HL-60/S4 treated with retinoic acid at 250 ng/mL for 4 days and 3 days (cell line): ENCODE data around the gene OSBPL9.
"Not testable (repeated sequence)": the region's sequence is repeated elsewhere in the genome, so short reads cannot be mapped to it uniquely, and the experiment has no call there.

ENCODE experiments used
- in situ Hi-C: fragments of 300-500 bp; cut with MboI; formaldehyde crosslinking; loops from 2 replicates; pipeline ENCODE4 v1.7.0; 2022; ENCODE audit warnings: low sequenced_read_pairs

OSBPL9 gene

GRCh38 chr1:51701782-51702181 lies 84.9 kb downstream of the OSBPL9 start:
- in situ Hi-C loops: not testable (repeated sequence)

- in situ Hi-C loops: not testable (repeated sequence)
Observed at GRCh38 chr1:51702220-51702619, 85.3 kb downstream of the OSBPL9 start.

GRCh38 chr1:51705035-51705434 lies 88.1 kb downstream of the OSBPL9 start:
- in situ Hi-C loops: no loop called here

- in situ Hi-C loops: no loop called here
Observed at GRCh38 chr1:51708911-51709760, 92.2 kb downstream of the OSBPL9 start.

- in situ Hi-C loops: no loop called here
Observed at GRCh38 chr1:51709951-51710350, 93.1 kb downstream of the OSBPL9 start.

GRCh38 chr1:51712590-51712989 lies 95.7 kb downstream of the OSBPL9 start:
- in situ Hi-C loops: no loop called here

- in situ Hi-C loops: no loop called here
Observed at GRCh38 chr1:51714374-51715019, 97.6 kb downstream of the OSBPL9 start.

- in situ Hi-C loops: no loop called here
Observed at GRCh38 chr1:51715369-51715768, 98.5 kb downstream of the OSBPL9 start.

GRCh38 chr1:51716746-51717145 lies 99.9 kb downstream of the OSBPL9 start:
- in situ Hi-C loops: no loop called here

GRCh38 chr1:51717842-51718241 lies 101.0 kb downstream of the OSBPL9 start:
- in situ Hi-C loops: no loop called here

- in situ Hi-C loops: no loop called here
Observed at GRCh38 chr1:51719146-51719545, 102.3 kb downstream of the OSBPL9 start.

- in situ Hi-C loops: no loop called here
Observed at GRCh38 chr1:51724797-51725196, 107.9 kb downstream of the OSBPL9 start.

- in situ Hi-C loops: no loop called here
Observed at GRCh38 chr1:51726051-51726450, 109.2 kb downstream of the OSBPL9 start.

- in situ Hi-C loops: no loop called here
Observed at GRCh38 chr1:51726544-51727225, 109.8 kb downstream of the OSBPL9 start.

GRCh38 chr1:51727366-51727765 lies 110.5 kb downstream of the OSBPL9 start:
- in situ Hi-C loops: no loop called here

- in situ Hi-C loops: no loop called here
Observed at GRCh38 chr1:51728611-51729155, 111.8 kb downstream of the OSBPL9 start.

- in situ Hi-C loops: no loop called here
Observed at GRCh38 chr1:51729156-51729823, 112.4 kb downstream of the OSBPL9 start.

GRCh38 chr1:51729824-51730301 lies 113.0 kb downstream of the OSBPL9 start:
- in situ Hi-C loops: no loop called here

- in situ Hi-C loops: no loop called here
Observed at GRCh38 chr1:51731998-51732397, 115.1 kb downstream of the OSBPL9 start.

GRCh38 chr1:51732701-51733425 lies 116.0 kb downstream of the OSBPL9 start:
- in situ Hi-C loops: no loop called here
